ENCODE results near the gene KIAA0513. TPM values are rescaled to one million over a fixed set of nuclear protein-coding genes. Genes with fewer than 3 reads are reported as not detected.

The KIAA0513 gene
- total and polyA plus RNA-seq, 2 donors (not counting 3 experiments of a cell fraction or from before 2014, with no cell fraction given): 1.8 to 4.3 TPM

- CTCF ChIA-PET: interaction anchor here (0.5 to 1.7 kb wide), 88 partner anchors 9 to 600 kb away, joined by 3 to 45 read pairs (median 5); no protein-coding TSS in a partner anchor
- Histone ChIP-seq H3K9me3 (replicated peaks; ENCODE audit: control insufficient read depth, insufficient read depth, low read length) (no peaks in the 10 kb centered on the region), H3K27ac (ENCODE audit: insufficient read depth, low read depth, low read length) (peak overlapping the region; percentile 9), H3K36me3 (ENCODE audit: control insufficient read depth in 2 of 2, extremely low read depth in 1 of 2, insufficient read depth in 2 of 2, low read length in 2 of 2) (no peaks in the 10 kb centered on the region), H2AFZ (ENCODE audit: low read depth, low read length) (no peak overlapping the region), H3K79me2 (ENCODE audit: control insufficient read depth, insufficient read depth, low read length) (no peaks in the 10 kb centered on the region), H3K4me2 (ENCODE audit: insufficient read depth, low read length) (no peak overlapping the region), H3K27me3 (ENCODE audit: control insufficient read depth in 2 of 2, insufficient read depth in 2 of 2, low read length in 2 of 2) (no peaks in the 10 kb centered on the region), H4K20me1 (replicated peaks; ENCODE audit: control insufficient read depth, extremely low read depth, insufficient read depth, low read length) (no peaks in the 10 kb centered on the region), H3K9ac (replicated peaks; ENCODE audit: extremely low read depth, insufficient read depth, low read length) (peak overlapping the region; percentile 17), H3K4me1 (ENCODE audit: control insufficient read depth, extremely low read depth, insufficient read depth, low read length) (no peaks in the 10 kb centered on the region), H3K4me3 (replicated peaks in 1 of 3; ENCODE audit: insufficient read depth in 1 of 3, low read depth in 1 of 3, low read length in 3 of 3) (no peak overlapping the region), H3K9me1 (replicated peaks; ENCODE audit: control insufficient read depth, extremely low read depth, insufficient read depth, low read length) (no peaks in the 10 kb centered on the region)
- dilution Hi-C loops (cut with MboI; ENCODE audit: extremely low pct_ligation_motif_present, low sequenced_read_pairs) (no loop called here), intact Hi-C loops (cut with micrococcal nuclease) (loop anchor here (1.0 to 10.0 kb wide), 7 partner anchors 58 to 495 kb away; no protein-coding TSS in a partner anchor)
- BruUV-seq (replicated peaks): no TSS peak
- peak; percentile 89 for FAIRE-seq
- POLR2A ChIA-PET: no interaction called here
- TF ChIP-seq CTCF (IDR thresholded peaks at IDR 0.05; ENCODE audit: extremely low read depth in 1 of 2, insufficient read depth in 1 of 2, low read depth in 1 of 2, low read length in 2 of 2) (peak; percentile 98), GATA2 (IDR thresholded peaks at IDR 0.05; ENCODE audit: insufficient read depth, insufficient read length, low read depth, low read length) (no peak)
- DNase-seq (ENCODE audit: low read depth, low spot score): peak; percentile 86
Measured at GRCh38 chr16:85114909-85115567, 87.4 kb downstream of the KIAA0513 start.

- H3K9me3 ChIP-seq (replicated peaks; ENCODE audit: control insufficient read depth, insufficient read depth, low read length): no peaks in the 10 kb centered on the region
- TF ChIP-seq FOS (IDR thresholded peaks at IDR 0.05; ENCODE audit: borderline replicate concordance, insufficient read depth, low read length) (no peak), POLR2AphosphoS5 (IDR thresholded peaks at IDR 0.05; ENCODE audit: insufficient read depth, low read depth, low read length) (no peak), CTCF (IDR thresholded peaks at IDR 0.05; ENCODE audit: extremely low read depth in 1 of 2, insufficient read depth in 1 of 2, low read depth in 1 of 2, low read length in 2 of 2) (no peak), GATA2 (IDR thresholded peaks at IDR 0.05; ENCODE audit: insufficient read depth, insufficient read length, low read depth, low read length) (no peak), JUN (IDR thresholded peaks at IDR 0.05; ENCODE audit: borderline replicate concordance, insufficient read depth, insufficient read length, low read depth) (no peak), EZH2 (IDR thresholded peaks at IDR 0.05; ENCODE audit: borderline replicate concordance, low read depth, low read length, severe bottlenecking) (no peak), MYC (IDR thresholded peaks at IDR 0.05; ENCODE audit: low read depth, low read length) (no peak), POLR2A (IDR thresholded peaks at IDR 0.05; ENCODE audit: low read depth, low read length) (no peak), MAX (IDR thresholded peaks at IDR 0.05; ENCODE audit: insufficient read depth, insufficient read length) (no peak)
- no peaks in the 10 kb centered on the region for H3K36me3 ChIP-seq (ENCODE audit: control insufficient read depth in 2 of 2, extremely low read depth in 1 of 2, insufficient read depth in 2 of 2, low read length in 2 of 2)
- FAIRE-seq: no peak
- ChIA-PET CTCF (no interaction called here), POLR2A (no interaction called here)
- H3K27ac ChIP-seq (ENCODE audit: insufficient read depth, low read depth, low read length): no peak overlapping the region
- BruUV-seq (replicated peaks): no TSS peak
- DNase-seq (ENCODE audit: low read depth, low spot score): no peak
- H3K4me2 ChIP-seq (ENCODE audit: insufficient read depth, low read length): no peak overlapping the region
- H3K4me1 ChIP-seq (ENCODE audit: control insufficient read depth, extremely low read depth, insufficient read depth, low read length): no peaks in the 10 kb centered on the region
- no peak overlapping the region for H3K4me3 ChIP-seq (replicated peaks in 1 of 3; ENCODE audit: insufficient read depth in 1 of 3, low read depth in 1 of 3, low read length in 3 of 3)
- dilution Hi-C loops (cut with MboI; ENCODE audit: extremely low pct_ligation_motif_present, low sequenced_read_pairs) (no loop called here), intact Hi-C loops (cut with micrococcal nuclease) (loop anchor here (5.0 to 10.0 kb wide), 2 partner anchors 217 to 305 kb away; no protein-coding TSS in a partner anchor)
- no peaks in the 10 kb centered on the region for H3K27me3 ChIP-seq (ENCODE audit: control insufficient read depth in 2 of 2, insufficient read depth in 2 of 2, low read length in 2 of 2)
- H3K9ac ChIP-seq (replicated peaks; ENCODE audit: extremely low read depth, insufficient read depth, low read length): no peak overlapping the region
- H3K9me1 ChIP-seq (replicated peaks; ENCODE audit: control insufficient read depth, extremely low read depth, insufficient read depth, low read length): no peaks in the 10 kb centered on the region
- no peaks in the 10 kb centered on the region for H3K79me2 ChIP-seq (ENCODE audit: control insufficient read depth, insufficient read depth, low read length)
- H2AFZ ChIP-seq (ENCODE audit: low read depth, low read length): no peak overlapping the region
- H4K20me1 ChIP-seq (replicated peaks; ENCODE audit: control insufficient read depth, extremely low read depth, insufficient read depth, low read length): no peaks in the 10 kb centered on the region
Measured at GRCh38 chr16:85117418-85117817, 89.8 kb downstream of the KIAA0513 start.

Measured in endothelial cell of umbilical vein (primary cell).